GM21786 (cell line): ENCODE results near the gene EML2.

ENCODE experiments used
- ATAC-seq: cut with Tn5 transposase; IDR thresholded peaks from one replicate; pipeline ENCODE4 v1.9.1; 2021; ENCODE audit not compliant: unreplicated experiment

The EML2 gene

DNA sequence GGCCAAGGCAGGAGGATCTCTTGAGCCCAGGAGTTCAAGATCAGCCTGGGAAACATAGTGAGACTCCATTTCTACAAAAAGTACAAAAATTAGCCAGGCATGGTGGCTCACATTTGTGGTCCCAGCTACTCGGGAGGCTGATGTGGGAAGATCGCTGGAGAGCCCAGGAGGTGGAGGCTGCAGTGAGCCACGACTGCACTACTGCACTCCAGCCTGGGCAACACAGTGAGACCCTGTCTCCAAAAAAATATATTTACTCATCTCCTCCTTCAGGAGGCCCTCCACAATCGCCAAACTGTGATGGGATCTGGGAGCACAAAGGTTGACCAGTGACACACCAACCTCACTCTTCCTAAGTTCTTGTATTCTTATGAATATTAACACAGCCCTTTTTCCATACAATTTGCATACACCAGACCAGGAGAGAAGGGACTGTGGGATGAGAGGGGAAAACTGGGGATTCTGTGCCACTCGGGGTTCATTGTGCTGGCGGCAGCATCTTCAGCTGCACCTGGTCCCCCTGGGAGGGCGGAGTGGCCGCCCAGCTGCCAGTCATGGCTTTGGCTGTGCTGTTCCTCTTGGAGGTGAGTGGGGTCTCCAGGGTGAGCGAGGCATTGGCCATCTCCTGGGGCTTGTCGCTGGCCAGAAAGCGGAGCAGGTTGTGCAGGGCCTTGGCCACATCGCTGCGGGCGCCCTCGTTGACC lies 48.7 kb downstream of the EML2 start:
- no peak for ATAC-seq

DNA sequence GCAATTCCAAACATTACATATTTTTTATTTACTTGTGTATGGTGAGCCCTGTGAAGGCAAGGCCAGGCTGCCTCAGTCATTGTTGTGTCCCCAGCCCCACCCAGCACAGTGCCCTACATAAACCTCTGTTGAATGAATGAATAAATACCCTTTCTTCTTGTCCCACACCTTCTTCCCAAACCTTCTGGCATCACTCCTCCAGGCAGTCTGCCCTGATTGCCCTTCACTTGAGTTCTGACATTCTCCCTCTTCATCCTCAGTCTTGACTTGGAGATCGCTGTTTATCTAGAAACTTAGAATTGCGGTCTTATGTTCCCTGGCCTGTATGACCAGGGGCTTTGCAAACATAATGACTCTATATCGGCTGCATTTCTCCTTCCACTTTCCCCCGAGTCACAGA lies 49.4 kb downstream of the EML2 start:
- ATAC-seq, result no peak

DNA sequence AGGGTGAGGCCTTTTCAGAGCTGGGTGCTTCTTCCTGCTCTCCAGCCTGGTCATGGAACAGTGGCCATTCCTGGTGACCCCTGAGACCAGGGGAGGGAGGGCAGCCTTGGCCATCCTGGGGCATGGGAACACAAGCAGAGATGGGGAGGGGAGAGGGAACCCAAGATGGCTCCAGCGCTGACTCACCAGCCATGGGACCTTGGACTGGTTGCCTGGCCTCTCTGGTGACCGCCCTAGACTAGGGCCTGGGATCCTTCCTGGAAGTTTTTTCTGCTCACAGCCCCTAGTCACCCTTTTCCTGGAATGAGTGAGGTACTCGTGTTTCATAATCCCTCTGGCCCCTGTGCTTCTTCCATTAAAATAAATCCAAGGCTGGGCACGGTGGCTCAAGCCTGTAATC lies 51.3 kb downstream of the EML2 start:
- ATAC-seq, result no peak

DNA sequence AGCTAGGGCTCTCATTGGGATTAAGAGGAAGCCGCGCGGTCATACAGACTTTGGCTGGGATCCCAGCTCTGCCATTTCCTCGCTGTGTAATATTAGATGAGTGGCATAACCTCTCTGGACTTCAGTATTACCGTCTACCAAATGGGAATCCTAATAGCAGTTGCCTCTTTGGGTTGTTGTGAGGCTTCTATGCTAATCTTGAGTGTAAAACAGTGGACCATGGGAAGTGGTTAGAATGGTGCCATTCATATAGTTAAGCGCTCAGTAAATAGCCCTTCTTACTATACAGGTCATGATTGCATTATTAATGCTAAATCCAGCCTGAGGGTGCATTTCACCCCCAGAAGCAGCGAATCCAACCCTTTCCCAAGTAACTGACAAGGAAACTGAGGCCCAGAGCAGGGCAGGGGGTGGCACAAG lies 54.0 kb downstream of the EML2 start:
- no peak for ATAC-seq

DNA sequence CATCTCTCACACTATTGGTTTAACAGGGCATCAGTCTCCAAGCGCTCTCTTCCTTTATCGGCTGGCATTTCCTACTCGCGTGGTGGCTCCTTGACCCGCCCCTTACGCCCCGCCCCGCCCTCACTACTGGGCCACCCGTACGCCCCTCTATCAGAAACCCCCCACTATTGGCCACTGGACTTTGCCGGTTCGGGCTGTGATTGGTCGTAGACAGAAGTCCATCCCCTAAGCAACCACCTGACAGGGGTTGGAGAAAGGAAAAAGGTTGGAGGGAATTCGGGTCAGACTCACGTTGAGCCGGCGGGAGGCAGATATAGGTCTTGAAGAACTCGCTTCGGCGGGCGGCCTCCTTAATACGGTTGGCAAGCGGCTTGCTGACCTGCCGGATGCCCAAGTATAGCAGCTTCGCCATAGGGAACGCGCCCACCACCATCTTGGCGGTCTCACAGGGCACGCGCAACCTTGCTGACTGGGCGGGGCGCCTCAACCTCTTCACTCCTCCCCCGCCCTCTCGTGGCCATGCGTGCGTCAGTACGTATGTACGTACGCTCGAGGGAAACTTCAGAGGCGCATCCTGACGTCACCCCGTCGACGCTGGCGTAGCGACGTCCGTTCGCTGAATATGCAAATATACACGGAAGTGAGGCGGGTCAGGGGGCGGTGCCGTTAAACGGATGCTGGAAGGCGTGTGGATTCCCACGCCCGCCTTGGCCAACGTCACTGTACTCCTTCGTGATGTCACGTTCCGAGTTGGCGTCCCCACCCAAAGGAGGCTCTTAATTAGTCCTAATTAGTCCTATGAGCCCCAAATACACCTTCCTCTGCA lies 54.7 kb downstream of the EML2 start, which contains the start of gene OPA3:
Gene OPA3 (minus strand): TSS at position 471 of the 826 bp plus-strand sequence. CDS start 38 bp downstream, at position 433.
- ATAC-seq, result peak; percentile 89

DNA sequence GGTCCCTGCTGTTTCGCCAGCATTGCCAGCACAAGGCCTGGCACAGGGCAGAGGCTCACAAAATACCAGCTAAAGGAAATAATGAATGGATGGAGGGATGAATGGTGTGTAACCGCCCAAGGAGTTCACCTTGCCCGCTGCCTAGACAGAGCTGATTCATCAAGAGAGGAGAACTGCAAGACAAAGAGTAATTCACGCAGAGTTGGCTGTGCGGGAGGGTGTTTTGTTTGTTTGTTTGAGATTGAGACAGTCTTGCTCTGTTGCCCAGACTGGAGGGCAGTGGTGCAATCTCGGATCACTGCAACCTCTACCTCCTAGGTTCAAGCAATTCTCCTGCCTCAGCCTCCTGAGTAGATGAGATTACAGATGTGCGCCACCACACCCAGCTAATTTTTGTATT lies 57.6 kb downstream of the EML2 start:
- no peak for ATAC-seq

DNA sequence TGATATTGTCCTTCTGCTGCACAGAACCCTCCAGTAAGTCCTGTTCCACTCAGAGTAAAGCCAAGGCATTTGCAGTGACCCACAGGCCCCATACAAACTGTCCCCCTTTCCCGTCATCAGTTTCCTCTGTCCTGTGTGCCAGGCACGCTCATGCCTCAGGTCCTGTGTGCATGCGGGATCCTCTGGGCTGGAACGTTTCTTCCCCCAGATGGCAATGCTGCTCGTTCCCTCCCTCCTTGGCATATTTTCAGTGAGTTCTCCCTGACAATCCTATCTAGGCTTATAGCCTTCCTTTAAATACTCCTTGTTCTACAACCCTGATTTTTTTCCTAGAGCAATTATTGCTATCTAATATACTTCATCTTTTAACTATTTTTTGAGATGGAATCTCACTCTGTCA lies 60.3 kb downstream of the EML2 start:
- no peak for ATAC-seq

DNA sequence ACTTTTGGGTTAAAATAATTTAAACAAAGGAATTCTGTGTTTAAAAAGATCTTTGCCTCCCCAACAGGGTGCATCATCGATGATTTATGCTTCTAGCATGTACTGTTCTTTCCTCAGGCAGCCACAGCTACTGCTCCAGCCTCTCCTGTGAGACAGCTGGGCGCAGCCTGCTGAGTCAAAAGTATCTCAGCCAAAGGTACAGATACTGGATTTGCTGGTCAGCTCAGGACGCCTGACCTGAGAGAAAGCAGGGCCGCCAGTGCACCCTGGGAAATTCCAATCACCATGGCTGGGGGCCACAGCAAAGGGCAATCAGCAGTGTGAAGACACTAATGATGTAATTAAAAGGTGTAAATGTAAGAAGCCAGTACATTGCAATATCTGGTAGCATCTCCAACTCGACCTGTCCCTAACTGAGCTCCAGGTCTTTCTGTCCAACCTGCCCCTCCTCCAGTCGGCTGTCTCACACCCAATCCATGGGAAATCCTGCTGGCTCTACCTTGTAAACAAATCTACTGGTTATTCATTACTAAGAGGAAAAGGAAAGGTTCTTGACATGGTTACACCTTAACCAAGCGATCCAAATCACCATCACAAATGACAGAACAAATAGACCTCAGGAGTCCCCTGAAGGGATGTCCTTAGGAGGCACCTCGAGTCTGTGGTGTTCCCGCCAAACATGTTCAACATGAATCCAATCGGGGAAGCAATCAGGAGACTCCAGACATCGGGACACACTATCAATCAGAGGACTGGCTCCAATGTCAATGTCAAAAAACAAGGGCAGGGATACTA lies 61.9 kb downstream of the EML2 start:
- ATAC-seq, result no peak

DNA sequence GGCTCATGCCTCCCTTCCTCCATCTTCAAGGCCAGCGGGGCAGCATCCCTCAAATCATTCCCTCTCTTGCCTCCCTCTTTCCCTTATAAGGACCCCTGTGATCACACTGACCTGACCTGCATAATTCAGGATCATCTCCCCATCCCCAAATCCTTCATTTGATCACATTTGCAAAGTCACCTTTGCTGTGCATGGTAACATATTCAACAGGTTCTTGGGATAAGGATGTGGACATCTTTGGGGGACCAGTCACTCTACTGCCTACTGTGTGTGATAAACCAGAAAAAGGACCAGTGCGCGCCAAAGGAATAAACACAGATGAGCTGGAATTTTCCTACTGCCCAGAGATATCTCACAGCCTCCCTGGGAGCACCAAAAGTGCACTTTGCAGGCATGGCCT lies 62.5 kb downstream of the EML2 start:
- no peak for ATAC-seq

DNA sequence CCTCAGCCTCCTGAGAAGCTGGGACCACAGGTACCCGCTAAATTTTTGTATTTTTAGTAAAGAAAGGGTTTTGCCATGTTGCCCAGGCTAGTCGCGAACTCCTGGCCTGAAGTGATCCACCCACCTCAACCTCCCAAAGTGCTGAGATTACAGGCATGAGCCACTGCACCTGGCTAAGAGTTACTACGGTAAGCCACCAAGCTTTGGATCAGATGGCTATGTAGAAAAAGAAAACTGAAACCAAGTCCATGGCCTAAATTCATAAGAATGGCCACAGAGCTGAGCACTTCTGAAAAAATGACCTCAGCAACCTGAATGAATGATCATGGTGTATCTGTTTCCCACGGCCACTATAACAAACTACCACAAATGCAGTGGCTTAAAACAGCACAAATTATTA lies 64.0 kb downstream of the EML2 start:
- no peak for ATAC-seq

DNA sequence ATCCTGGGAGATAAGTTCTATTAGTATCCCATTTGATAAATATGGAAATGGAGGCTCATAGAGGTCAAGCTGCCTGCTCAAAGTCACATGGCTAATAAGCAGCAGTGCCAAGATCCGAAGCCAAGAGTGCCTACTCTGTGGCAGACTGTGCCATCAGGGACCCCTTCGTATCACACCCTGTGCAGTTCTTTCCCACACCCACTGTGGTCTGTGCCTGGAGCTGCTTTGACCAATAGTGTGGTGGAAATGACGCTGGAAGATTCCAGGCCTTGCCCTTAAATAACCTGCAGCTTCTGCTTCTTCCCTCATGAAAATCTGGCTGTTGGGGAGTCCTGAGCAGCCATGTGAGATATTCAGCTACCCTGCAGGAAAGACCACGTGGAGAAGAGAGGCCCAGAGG lies 64.7 kb downstream of the EML2 start:
- ATAC-seq, result no peak

DNA sequence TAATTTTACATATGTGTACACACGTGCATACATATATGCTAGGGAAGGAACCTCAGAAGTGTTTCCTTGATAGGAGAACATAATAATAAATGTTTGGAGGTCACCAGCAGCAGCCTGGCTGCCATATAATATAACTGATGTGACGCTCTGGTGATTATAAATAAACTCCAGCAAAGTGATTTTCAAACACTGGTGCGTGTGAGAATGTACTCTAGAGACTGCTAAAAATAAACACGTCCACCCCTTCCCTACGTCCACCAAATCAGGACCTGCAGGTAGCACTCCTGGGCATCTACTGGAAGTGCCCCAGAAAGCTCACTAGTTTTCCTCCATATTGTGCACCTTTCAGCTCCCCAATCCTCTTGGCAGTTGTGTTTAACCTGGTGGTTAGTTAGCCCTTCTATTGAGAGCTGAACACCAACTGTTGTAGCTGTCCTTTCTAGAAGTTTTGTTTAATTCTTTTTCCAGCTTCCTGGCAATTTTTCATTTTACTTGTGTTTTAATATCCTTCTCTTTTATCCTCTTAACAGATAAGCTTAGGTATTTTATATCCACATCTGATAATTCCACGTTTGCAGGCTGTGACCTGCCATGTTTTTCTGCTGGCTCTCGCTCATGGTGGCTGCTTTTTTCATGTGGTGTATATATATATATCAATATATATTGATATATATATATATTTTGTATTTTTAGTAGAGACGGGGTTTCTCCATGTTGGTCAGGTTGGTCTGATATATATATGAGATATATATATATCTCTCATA lies 67.6 kb downstream of the EML2 start:
- ATAC-seq, result no peak

DNA sequence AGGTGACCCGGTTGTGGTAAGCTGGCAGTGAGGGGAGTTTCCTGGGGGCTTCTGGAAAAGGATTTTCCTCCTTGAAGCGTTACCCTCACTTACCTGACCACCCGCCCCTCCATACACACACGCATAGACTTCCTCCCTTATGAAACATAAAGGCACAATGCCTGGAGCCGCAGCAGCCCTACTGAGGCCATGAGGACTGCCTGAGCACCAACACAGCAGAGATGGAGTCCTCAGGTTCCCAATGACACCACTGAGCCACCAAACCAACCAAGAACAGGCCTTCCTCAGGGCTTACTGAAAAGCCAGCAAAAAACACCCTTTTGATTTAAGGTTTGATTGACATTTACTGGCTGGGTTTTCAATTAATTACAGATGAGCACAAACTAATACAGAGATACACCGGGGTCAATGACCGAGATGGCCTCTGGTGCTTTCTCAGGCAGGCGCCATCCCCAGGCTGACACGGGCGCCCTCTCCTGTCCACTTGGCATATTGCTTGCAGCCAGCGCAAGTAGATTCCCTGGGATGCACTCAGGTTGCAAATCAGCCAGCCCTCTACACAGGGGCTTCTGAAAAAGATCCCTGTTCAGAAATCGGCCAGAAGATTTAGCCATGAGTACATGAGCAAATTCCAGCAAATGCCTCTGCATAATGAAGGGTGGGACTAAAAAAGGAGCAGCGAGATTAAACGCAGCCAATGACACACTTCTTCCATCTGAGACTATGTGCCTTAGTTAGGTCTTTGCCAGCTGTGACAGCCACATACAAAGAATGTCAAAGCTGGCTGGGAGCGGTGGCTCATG lies 69.4 kb downstream of the EML2 start:
- ATAC-seq, result no peak

DNA sequence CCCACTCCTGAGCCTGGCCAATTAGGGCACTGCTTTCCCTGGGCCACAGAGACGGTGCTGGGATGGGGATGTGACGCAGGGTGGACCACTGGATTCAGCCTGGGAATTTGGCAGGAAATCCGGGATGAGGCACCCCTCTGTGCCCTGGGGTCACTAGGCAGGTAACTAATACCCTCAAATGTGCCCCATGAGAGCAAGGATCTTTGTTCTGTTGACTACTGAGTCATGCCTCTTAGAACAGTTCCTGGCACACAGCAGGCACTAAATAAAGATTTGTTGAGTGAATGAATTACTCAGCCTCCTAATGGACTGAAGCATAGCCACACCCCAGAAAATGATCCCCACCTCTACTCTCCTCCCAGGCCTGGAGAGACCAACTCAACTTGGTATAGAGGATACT lies 70.5 kb downstream of the EML2 start:
- no peak for ATAC-seq

DNA sequence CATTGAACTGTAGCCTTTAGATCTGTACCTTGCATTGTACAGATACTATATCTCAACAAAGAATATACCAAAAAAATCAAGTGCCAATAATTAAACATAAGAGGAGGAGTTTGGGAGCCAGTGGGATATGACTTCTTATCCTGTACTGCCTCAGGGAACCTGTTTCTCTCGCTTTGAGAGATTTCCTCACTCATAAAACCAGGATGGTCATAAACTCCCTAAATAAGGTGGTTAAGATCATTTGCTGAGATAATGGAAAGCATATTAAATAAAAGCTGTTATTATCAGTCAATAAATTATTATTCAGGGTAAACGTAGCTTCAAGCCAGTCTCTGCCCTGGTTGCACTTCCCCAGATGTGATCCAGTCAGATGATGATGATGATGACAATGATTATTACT lies 71.6 kb downstream of the EML2 start:
- no peak for ATAC-seq

DNA sequence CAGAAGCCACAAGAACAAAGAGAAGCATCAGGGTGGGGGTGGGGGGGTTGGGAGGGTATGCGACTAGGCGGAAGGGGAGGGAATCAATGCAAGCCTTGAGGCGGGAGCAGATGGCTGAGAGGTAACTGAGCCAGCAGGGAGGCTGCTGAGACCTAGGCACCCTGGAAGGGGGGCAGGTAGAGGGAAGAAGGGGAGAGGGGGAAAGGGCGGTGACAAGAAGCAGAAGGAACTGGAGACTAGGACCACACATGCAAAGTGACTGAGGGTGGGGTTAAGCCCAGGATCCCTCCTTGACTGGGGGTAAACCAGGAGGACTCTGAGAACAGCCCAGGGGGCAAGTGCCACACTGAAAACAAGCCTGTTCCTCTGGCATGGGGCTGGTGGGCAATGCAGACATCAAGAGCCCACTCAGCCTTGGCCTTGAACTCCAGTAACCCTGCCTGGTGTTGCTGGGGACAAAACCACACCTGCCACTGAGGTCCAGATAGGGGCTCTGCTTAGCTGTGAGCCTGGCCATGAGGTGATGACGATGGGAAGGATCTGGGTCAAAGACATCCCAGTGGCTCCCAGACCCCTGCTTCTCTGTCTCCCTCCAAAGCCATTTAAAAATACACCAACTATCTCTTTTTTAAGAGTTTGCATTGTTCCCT lies 74.9 kb downstream of the EML2 start:
- no peak for ATAC-seq

DNA sequence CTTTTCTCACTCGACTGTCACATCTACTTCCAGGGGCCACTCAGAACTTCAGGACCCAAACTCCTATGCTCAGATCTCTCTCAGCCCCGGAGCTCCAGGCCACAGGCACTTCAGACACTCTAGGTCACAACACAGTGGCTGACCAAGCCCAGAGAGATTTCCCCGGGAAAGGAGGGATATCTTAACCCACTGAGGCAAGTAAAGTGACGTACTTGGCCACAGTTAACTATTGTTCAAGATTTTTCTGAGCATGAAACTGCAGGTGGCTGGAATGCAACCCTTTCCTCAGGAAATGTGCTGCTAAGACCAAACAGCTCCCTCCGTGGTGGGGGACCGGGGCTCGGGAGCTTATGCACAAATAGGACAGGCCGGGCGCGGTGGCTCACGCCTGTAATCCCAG lies 78.5 kb downstream of the EML2 start:
- no peak for ATAC-seq

DNA sequence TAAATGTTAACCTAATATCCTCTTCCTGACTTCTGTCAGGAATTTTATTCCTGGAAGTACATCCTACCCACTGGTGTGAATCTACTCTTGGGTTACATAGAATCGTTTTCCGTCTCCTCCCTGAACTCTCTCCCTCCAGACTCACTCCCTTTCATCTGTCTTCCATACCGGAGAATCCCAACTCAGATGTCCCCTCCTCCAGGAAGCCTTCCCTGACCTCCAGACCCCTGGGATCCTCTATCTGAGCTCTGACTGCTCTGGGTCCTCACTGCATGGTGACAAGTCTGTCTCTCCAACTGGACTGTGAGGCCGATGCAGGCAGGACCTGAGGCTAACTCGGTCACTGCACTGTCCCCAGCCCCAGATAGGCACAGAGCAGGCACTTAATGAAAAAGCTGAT lies 79.2 kb downstream of the EML2 start:
- ATAC-seq, result no peak
